Measurements from ENCODE around the gene COPS7A. TPM values are rescaled to one million over a fixed set of nuclear protein-coding genes. Genes with fewer than 3 reads are reported as not detected.

COPS7A gene
- total RNA-seq, 2 donors from 2014 or later, result 69.9 to 78.2 TPM

GRCh38 chr12:6695313-6696045, 28.4 kb upstream of the COPS7A start:
- Histone ChIP-seq H3K4me1 (ENCODE audit: control insufficient read depth in 1 of 2, low read depth in 2 of 2) (peaks cover 2 to 13% of the 10 kb centered on the region in 2 donors), H3K27ac (no peak overlapping the region), H3K27me3 (replicated peaks; ENCODE audit: insufficient read depth) (no peaks in the 10 kb centered on the region), H3K4me3 (no peak overlapping the region), H3K36me3 (no peaks in the 10 kb centered on the region), H3K9me3 (no peaks in the 10 kb centered on the region)
- ATAC-seq (ENCODE audit: insufficient number of reproducible peaks, low FRiP score, low read depth) (no peak), DNase-seq (ENCODE audit: low spot score) (no peak)
- TF ChIP-seq, protein P1, sequence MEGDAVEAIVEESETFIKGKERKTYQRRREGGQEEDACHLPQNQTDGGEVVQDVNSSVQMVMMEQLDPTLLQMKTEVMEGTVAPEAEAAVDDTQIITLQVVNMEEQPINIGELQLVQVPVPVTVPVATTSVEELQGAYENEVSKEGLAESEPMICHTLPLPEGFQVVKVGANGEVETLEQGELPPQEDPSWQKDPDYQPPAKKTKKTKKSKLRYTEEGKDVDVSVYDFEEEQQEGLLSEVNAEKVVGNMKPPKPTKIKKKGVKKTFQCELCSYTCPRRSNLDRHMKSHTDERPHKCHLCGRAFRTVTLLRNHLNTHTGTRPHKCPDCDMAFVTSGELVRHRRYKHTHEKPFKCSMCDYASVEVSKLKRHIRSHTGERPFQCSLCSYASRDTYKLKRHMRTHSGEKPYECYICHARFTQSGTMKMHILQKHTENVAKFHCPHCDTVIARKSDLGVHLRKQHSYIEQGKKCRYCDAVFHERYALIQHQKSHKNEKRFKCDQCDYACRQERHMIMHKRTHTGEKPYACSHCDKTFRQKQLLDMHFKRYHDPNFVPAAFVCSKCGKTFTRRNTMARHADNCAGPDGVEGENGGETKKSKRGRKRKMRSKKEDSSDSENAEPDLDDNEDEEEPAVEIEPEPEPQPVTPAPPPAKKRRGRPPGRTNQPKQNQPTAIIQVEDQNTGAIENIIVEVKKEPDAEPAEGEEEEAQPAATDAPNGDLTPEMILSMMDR (IDR thresholded peaks at IDR 0.05), result no peak

- TF ChIP-seq, protein P1 (IDR thresholded peaks at IDR 0.05), result no peak
- Histone ChIP-seq H3K9me3 (no peaks in the 10 kb centered on the region), H3K27ac (no peak overlapping the region), H3K27me3 (replicated peaks; ENCODE audit: insufficient read depth) (no peaks in the 10 kb centered on the region), H3K4me1 (ENCODE audit: control insufficient read depth in 1 of 2, low read depth in 2 of 2) (peaks cover 0 to 15% of the 10 kb centered on the region in 2 donors), H3K4me3 (no peak overlapping the region), H3K36me3 (no peaks in the 10 kb centered on the region)
- ATAC-seq (ENCODE audit: insufficient number of reproducible peaks, low FRiP score, low read depth), result no peak
- no peak for DNase-seq (ENCODE audit: low spot score)
Measured at GRCh38 chr12:6696690-6697583, 26.9 kb upstream of the COPS7A start.

GRCh38 chr12:6697584-6698351, 26.1 kb upstream of the COPS7A start:
- Histone ChIP-seq H3K36me3 (no peaks in the 10 kb centered on the region), H3K9me3 (no peaks in the 10 kb centered on the region), H3K4me3 (no peak overlapping the region), H3K27me3 (replicated peaks; ENCODE audit: insufficient read depth) (no peaks in the 10 kb centered on the region), H3K27ac (no peak overlapping the region), H3K4me1 (ENCODE audit: control insufficient read depth in 1 of 2, low read depth in 2 of 2) (peaks cover 0 to 15% of the 10 kb centered on the region in 2 donors)
- TF ChIP-seq, protein P1 (IDR thresholded peaks at IDR 0.05), result no peak
- DNase-seq (ENCODE audit: low spot score) (no peak), ATAC-seq (ENCODE audit: insufficient number of reproducible peaks, low FRiP score, low read depth) (no peak)

DNA sequence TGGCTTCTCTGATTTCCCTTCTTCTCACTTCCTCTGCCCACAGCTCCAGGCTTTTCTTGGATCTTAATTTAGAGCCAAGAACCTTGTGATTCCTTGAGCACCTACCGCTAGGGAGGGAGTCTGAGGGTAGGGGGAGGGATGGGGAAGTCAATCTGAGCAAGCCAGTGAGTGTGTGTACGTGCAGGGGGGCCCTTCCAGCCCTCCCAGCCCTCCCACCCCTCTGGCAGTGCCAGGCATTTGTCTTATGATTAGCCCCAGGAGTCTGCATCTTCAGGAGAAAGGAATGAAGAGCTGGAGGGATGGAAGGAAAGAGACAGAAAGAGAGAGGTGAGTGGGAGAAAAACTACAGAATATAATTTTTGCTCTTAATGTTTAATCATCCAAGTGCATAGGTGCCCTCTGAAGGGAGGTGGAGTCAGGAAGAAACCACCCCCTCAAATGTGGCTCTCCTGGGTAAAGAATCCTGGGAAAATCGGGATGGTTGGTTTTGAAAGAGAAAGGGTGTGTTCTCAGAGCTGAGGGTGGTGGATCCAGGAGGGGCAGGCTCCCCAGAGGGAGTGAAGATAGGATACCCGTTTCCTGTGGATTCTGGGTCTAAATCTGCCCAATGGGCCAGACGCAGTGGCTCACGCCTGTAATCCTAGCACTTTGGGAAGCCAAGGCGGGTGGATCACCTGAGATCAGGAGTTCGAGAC, 25.3 kb upstream of the COPS7A start:
- H3K4me3 ChIP-seq, result no peak overlapping the region
- H3K27me3 ChIP-seq (replicated peaks; ENCODE audit: insufficient read depth), result no peaks in the 10 kb centered on the region
- H3K9me3 ChIP-seq, result no peaks in the 10 kb centered on the region
- TF ChIP-seq, protein P1 (IDR thresholded peaks at IDR 0.05), result no peak
- H3K27ac ChIP-seq, result no peak overlapping the region
- H3K4me1 ChIP-seq (ENCODE audit: control insufficient read depth in 1 of 2, low read depth in 2 of 2), result peaks cover 0 to 15% of the 10 kb centered on the region in 2 donors
- ATAC-seq (ENCODE audit: insufficient number of reproducible peaks, low FRiP score, low read depth), result no peak
- no peak for DNase-seq (ENCODE audit: low spot score)
- H3K36me3 ChIP-seq, result no peaks in the 10 kb centered on the region
